Lung (tissue), 12 donors: ENCODE data around the gene KCNC1. TPM values are rescaled to one million over a fixed set of nuclear protein-coding genes. Genes with fewer than 3 reads are reported as not detected.

Experiments used
- ATAC-seq: fragments of 200-7000 bp; cut with Tn5 transposase; one replicate; pipeline ENCODE4 v1.9.1; 2020; ENCODE audit warnings: moderate number of reproducible peaks; ENCODE audit not compliant: insufficient read depth, low FRiP score
- DNase-seq, 3 donors: peaks; one replicate each; pipeline ENCODE4 v3.0.0-alpha.2; 2013 to 2017
- H3K27ac ChIP-seq, 2 donors: one replicate each; pipeline ENCODE4 v1.5.1; 2013; ENCODE audit warnings: mild to moderate bottlenecking in 2 of 2, moderate library complexity in 2 of 2, control low read depth in 1 of 2, inconsistent platforms in 1 of 2, low read depth in 1 of 2, low read length in 1 of 2
- H3K27me3 ChIP-seq, 3 donors: one replicate each; pipeline ENCODE4 v1.5.1; 2013; ENCODE audit warnings: low read length in 2 of 3; ENCODE audit not compliant: control insufficient read depth in 3 of 3, insufficient read depth in 3 of 3
- H3K36me3 ChIP-seq, 4 donors: one replicate each; pipeline ENCODE4 v1.5.1; 2013; ENCODE audit warnings: low read length in 4 of 4, mild to moderate bottlenecking in 1 of 4, moderate library complexity in 1 of 4; ENCODE audit not compliant: control insufficient read depth in 4 of 4, insufficient read depth in 4 of 4
- H3K4me1 ChIP-seq, 5 donors: one replicate each; pipeline ENCODE4 v1.5.1; 2013; ENCODE audit warnings: low read length in 5 of 5, mild to moderate bottlenecking in 2 of 5, moderate library complexity in 1 of 5; ENCODE audit not compliant: control insufficient read depth in 5 of 5, insufficient read depth in 5 of 5
- H3K4me3 ChIP-seq: one replicate; pipeline ENCODE4 v1.5.1; 2013; ENCODE audit warnings: mild to moderate bottlenecking, control low read depth, moderate library complexity
- H3K9ac ChIP-seq, 2 donors: one replicate each; pipeline ENCODE4 v1.5.1; 2013; ENCODE audit warnings: low read length in 2 of 2, control low read depth in 1 of 2; ENCODE audit not compliant: insufficient read depth in 1 of 2
- H3K9me3 ChIP-seq, 4 donors: one replicate each; pipeline ENCODE4 v1.5.1; 2013; ENCODE audit warnings: low read length in 3 of 4, mild to moderate bottlenecking in 1 of 4, moderate library complexity in 1 of 4; ENCODE audit not compliant: control insufficient read depth in 4 of 4, insufficient read depth in 3 of 4
- CTCF ChIP-seq: IDR thresholded peaks from 2 replicates; pipeline ENCODE4 v1.5.1; 2012; ENCODE audit warnings: mild to moderate bottlenecking; ENCODE audit errors: control extremely low read depth, extremely low read depth
- WGBS, 2 donors: extraction: QIAGEN DNeasy Blood & Tissue Kit; methylation state at CpG; one replicate each; pipeline ENCODE4 v1.1.7; 2013; 5-methylcytosine and 5-hydroxymethylcytosine counted together
- polyA plus RNA-seq, 2 donors: library from polyadenylated mRNA; stranded (reverse); fragments of 200-250 nt; gene quantifications; one replicate each; pipeline ENCODE4 v1.2.1, GENCODE V29; 2013
- total RNA-seq, 2 donors: library from RNA; depleted of rRNA in 1 of 2; stranded (reverse); fragments of >200 nt in 1 of 2; gene quantifications; one replicate each; pipeline ENCODE4 v1.2.1, GENCODE V29; 2014 to 2021
- donor health status: control.
- donor health status: control.
- donor health status: Bipolar disorder and iron deficiency.
- donor health status: healthy.
- donor health status: DM: yes; HTN: yes; CAD: no.

The KCNC1 gene
- total and polyA plus RNA-seq, 4 donors = 0.01 TPM; not detected in 3

DNA sequence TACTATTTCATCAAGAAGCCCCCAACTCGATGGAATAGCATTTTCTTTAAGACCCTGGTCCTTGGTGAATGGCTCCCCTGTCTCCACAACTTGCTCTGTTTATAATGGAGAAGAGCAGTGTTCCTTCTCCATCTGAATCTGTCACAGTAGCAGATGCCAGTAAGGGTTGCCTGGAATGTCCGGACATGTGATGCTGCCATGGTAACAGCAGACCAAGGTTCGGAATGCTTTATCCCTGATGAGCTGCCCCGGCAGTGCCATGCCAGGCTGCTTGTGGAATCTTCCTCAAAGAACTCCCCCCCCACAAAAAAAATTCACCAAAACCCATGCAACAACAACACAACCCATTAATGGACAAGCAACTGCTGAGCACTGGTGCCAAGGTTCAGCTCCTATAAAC is 72.5 kb downstream of the KCNC1 start:
- no peak overlapping the region for H3K4me3 ChIP-seq
- no peaks in the 10 kb centered on the region for H3K27me3 ChIP-seq
- ATAC-seq (no peak), DNase-seq (no peak)
- WGBS, 2 donors = 89 to 94% methylated on average over 4 of the region's 4 CpGs
- TF ChIP-seq CTCF = no peak
- peaks cover 0 to 2% (median 0%) of the 10 kb centered on the region in 4 donors for H3K9me3 ChIP-seq
- no peak overlapping the region for H3K9ac ChIP-seq
- H3K36me3 ChIP-seq = no peaks in the 10 kb centered on the region
- H3K4me1 ChIP-seq = peaks cover 0 to 7% (median 4%) of the 10 kb centered on the region in 5 donors
- no peak overlapping the region for H3K27ac ChIP-seq

- no peaks in the 10 kb centered on the region for H3K36me3 ChIP-seq
- DNase-seq = no peak
- H3K27ac ChIP-seq = no peak overlapping the region
- H3K4me3 ChIP-seq = no peak overlapping the region
- H3K27me3 ChIP-seq = no peaks in the 10 kb centered on the region
- H3K4me1 ChIP-seq = peaks cover 1 to 12% (median 7%) of the 10 kb centered on the region in 5 donors
- no peak overlapping the region for H3K9ac ChIP-seq
- no peak for ATAC-seq
- TF ChIP-seq CTCF = no peak
- WGBS, 2 donors = 93 to 100% methylated on average over 1 of the region's 1 CpG
- H3K9me3 ChIP-seq = peaks cover 0 to 2% (median 0%) of the 10 kb centered on the region in 4 donors
Measured at GRCh38 chr11:17810041-17810440, 75.5 kb downstream of the KCNC1 start.

- TF ChIP-seq CTCF = no peak
- H3K27ac ChIP-seq = no peak overlapping the region
- no peak overlapping the region for H3K9ac ChIP-seq
- H3K9me3 ChIP-seq = peaks cover 0 to 2% (median 0%) of the 10 kb centered on the region in 4 donors
- DNase-seq (peak in 1 of 3 donors; percentile 52), ATAC-seq (no peak)
- no peaks in the 10 kb centered on the region for H3K27me3 ChIP-seq
- H3K36me3 ChIP-seq = no peaks in the 10 kb centered on the region
- H3K4me1 ChIP-seq = peaks cover 1 to 12% (median 7%) of the 10 kb centered on the region in 5 donors
- WGBS, 2 donors = 45 to 52% methylated on average over 3 of the region's 3 CpGs
- H3K4me3 ChIP-seq = no peak overlapping the region
Measured at GRCh38 chr11:17810746-17811145, 76.2 kb downstream of the KCNC1 start.

DNA sequence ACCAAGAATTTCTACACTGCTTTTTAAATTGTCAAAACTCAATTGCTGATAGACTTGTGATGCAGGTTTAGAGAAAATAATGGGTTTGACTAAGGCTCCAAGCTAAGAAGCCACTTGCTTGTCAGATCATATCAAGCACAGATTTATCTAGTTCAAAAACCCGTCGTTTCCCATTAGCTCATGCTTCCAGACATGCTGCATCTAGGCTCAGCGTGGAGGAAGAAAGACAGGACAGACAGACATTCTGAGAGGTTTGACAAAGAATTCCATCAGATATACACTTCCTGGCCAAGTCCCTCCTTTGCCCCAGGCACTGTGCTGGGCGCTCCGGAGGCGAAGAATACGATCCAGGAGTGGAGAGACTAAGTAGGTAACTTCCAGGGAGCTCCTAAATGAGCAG is 76.8 kb downstream of the KCNC1 start:
- Histone ChIP-seq H3K36me3 (no peaks in the 10 kb centered on the region), H3K4me3 (no peak overlapping the region), H3K4me1 (peaks cover 1 to 18% (median 7%) of the 10 kb centered on the region in 5 donors), H3K9me3 (peaks cover 0 to 2% (median 0%) of the 10 kb centered on the region in 4 donors), H3K27me3 (no peaks in the 10 kb centered on the region), H3K27ac (no peak overlapping the region), H3K9ac (no peak overlapping the region)
- DNase-seq = no peak
- TF ChIP-seq CTCF = no peak
- ATAC-seq = no peak
- 90 to 92% methylated on average over 7 of the region's 7 CpGs for WGBS, 2 donors
